Endothelial cell of umbilical vein (primary cell): ENCODE measurements around the gene SLC7A4. TPM values are rescaled to one million over a fixed set of nuclear protein-coding genes. Genes with fewer than 3 reads are reported as not detected.

Experiments used
- BruUV-seq: library from RNA; stranded (reverse); fragments of 400-500 nt; replicated peaks from 2 replicates; lab custom pipeline; 2021; lab: Mats Ljungman, UMichigan
- CTCF ChIA-PET: fragments of 300-600, 350-600 bp; sonication (Branson Sonifier 250); formaldehyde crosslinking; loops from one replicate; lab custom pipeline; 2021; ENCODE audit warnings: antibody characterized with exemption, inconsistent platforms; lab: Charles Lee
- POLR2A ChIA-PET: fragments of 300-600, 350-600 bp; sonication (Branson Sonifier 250); formaldehyde crosslinking; loops from one replicate; lab custom pipeline; 2021; ENCODE audit warnings: antibody characterized with exemption, inconsistent platforms; lab: Charles Lee
- DNase-seq: peaks from one replicate; pipeline ENCODE4 v3.0.0-alpha.2; 2011; ENCODE audit warnings: low read depth, low spot score
- FAIRE-seq: peaks from 2 replicates; lab custom pipeline; 2011; peaks lifted over from hg19 to GRCh38; lab: Jason Lieb, UNC
- H2AFZ ChIP-seq: 2 replicates; pipeline ENCODE4 v1.6.0; 2012; ENCODE audit warnings: low read depth, low read length, control low read depth, inconsistent platforms
- H3K27ac ChIP-seq: 2 replicates; pipeline ENCODE4 v1.5.1; 2011; ENCODE audit warnings: low read depth, mild to moderate bottlenecking, control low read depth, low read length, moderate library complexity; ENCODE audit not compliant: insufficient read depth
- H3K27me3 ChIP-seq, 2 experiments: 2 replicates each; pipeline versions ENCODE4 v1.6.0 to v1.6.1; 2011; ENCODE audit warnings: low read length in 2 of 2, mixed read lengths in 1 of 2; ENCODE audit not compliant: control insufficient read depth in 2 of 2, insufficient read depth in 2 of 2
- H3K36me3 ChIP-seq, 2 experiments: 2 replicates in 1 of 2; 3 replicates in 1 of 2; pipeline ENCODE4 v1.5.1; 2011; ENCODE audit warnings: low read length in 2 of 2, mild to moderate bottlenecking in 1 of 2, moderate library complexity in 1 of 2; ENCODE audit not compliant: control insufficient read depth in 2 of 2, insufficient read depth in 2 of 2; ENCODE audit errors: extremely low read depth in 1 of 2
- H3K4me1 ChIP-seq: 3 replicates; pipeline ENCODE4 v1.5.1; 2011; ENCODE audit warnings: mild to moderate bottlenecking, low read length; ENCODE audit not compliant: control insufficient read depth, insufficient read depth; ENCODE audit errors: extremely low read depth
- H3K4me2 ChIP-seq: 2 replicates; pipeline ENCODE4 v1.6.1; 2011; ENCODE audit warnings: low read length, control low read depth, mixed read lengths; ENCODE audit not compliant: insufficient read depth
- H3K4me3 ChIP-seq, 3 experiments: fragments of 200-600 bp in 1 of 3; sonication (generic), shearing (Covaris generic) in 1 of 3; replicated peaks in 1 of 3; 2 replicates each; pipeline ENCODE4 v1.5.1; 2011 to 2016; ENCODE audit warnings: control low read depth in 3 of 3, low read length in 3 of 3, mild to moderate bottlenecking in 2 of 3, inconsistent platforms in 1 of 3, low read depth in 1 of 3, moderate library complexity in 1 of 3; ENCODE audit not compliant: insufficient read depth in 1 of 3
- H3K79me2 ChIP-seq: 2 replicates; pipeline ENCODE4 v1.6.0; 2012; ENCODE audit warnings: low read length, inconsistent platforms; ENCODE audit not compliant: control insufficient read depth, insufficient read depth
- H3K9ac ChIP-seq: replicated peaks from 2 replicates; pipeline ENCODE3; 2011; ENCODE audit warnings: low read length, control low read depth; ENCODE audit not compliant: insufficient read depth; ENCODE audit errors: extremely low read depth
- H3K9me1 ChIP-seq: replicated peaks from 3 replicates; pipeline ENCODE4 v1.6.0; 2011; ENCODE audit warnings: mild to moderate bottlenecking, low read length; ENCODE audit not compliant: control insufficient read depth, insufficient read depth; ENCODE audit errors: extremely low read depth
- H3K9me3 ChIP-seq: replicated peaks from 2 replicates; pipeline ENCODE4 v1.5.1; 2012; ENCODE audit warnings: low read length, inconsistent platforms; ENCODE audit not compliant: control insufficient read depth, insufficient read depth
- H4K20me1 ChIP-seq: replicated peaks from 2 replicates; pipeline ENCODE3; 2011; ENCODE audit warnings: mild to moderate bottlenecking, low read length; ENCODE audit not compliant: control insufficient read depth, insufficient read depth; ENCODE audit errors: extremely low read depth
- EZH2 ChIP-seq: IDR thresholded peaks from 2 replicates; pipeline ENCODE4 v1.6.1; 2012; ENCODE audit warnings: borderline replicate concordance, low read depth, mild to moderate bottlenecking, moderate library complexity, low read length, inconsistent platforms; ENCODE audit not compliant: severe bottlenecking
- FOS ChIP-seq: IDR thresholded peaks from 2 replicates; pipeline ENCODE4 v1.6.1; 2011; ENCODE audit warnings: mild to moderate bottlenecking, low read length, moderate library complexity, borderline replicate concordance; ENCODE audit not compliant: insufficient read depth
- GATA2 ChIP-seq: IDR thresholded peaks from 2 replicates; pipeline ENCODE4 v1.7.0; 2011; ENCODE audit warnings: low read depth, mild to moderate bottlenecking, moderate library complexity, mixed read lengths, low read length; ENCODE audit not compliant: insufficient read length, insufficient read depth
- JUN ChIP-seq: IDR thresholded peaks from 2 replicates; pipeline ENCODE4 v1.6.1; 2011; ENCODE audit warnings: borderline replicate concordance, low read depth; ENCODE audit not compliant: insufficient read length, insufficient read depth
- MYC ChIP-seq: IDR thresholded peaks from one replicate; pipeline ENCODE4 v1.6.1; 2011; ENCODE audit warnings: mild to moderate bottlenecking, low read depth, low read length
- POLR2A ChIP-seq: IDR thresholded peaks from 2 replicates; pipeline ENCODE4 v1.6.1; 2012; ENCODE audit warnings: low read depth, mild to moderate bottlenecking, control low read depth, low read length
- POLR2AphosphoS5 ChIP-seq: IDR thresholded peaks from 2 replicates; pipeline ENCODE4 v1.6.1; 2012; ENCODE audit warnings: low read depth, mild to moderate bottlenecking, control low read depth, low read length, moderate library complexity; ENCODE audit not compliant: insufficient read depth
- dilution Hi-C: fragments of 300-500 bp; cut with MboI; formaldehyde crosslinking; loops from one replicate; pipeline ENCODE4 v1.15.0; 2019; ENCODE audit warnings: low sequenced_read_pairs; ENCODE audit not compliant: extremely low pct_ligation_motif_present
- intact Hi-C: fragments of 100-400 bp; cut with micrococcal nuclease; formaldehyde crosslinking; loops from one replicate; pipeline ENCODE4 v1.10.0; 2022
- polyA plus RNA-seq, 4 experiments: library from polyadenylated mRNA; depleted of rRNA in 3 of 4; stranded (reverse) in 3 of 4; unstranded in 1 of 4; fragments of >200 nt; gene quantifications; 2 replicates each; pipeline versions ENCODE4 v1.2.1 to v1.2.3, GENCODE V29; 2011 to 2012; ENCODE audit warnings: missing spikeins in 1 of 4
- total RNA-seq: library from RNA; stranded (reverse); gene quantifications from 2 replicates; pipeline ENCODE4 v1.2.3, GENCODE V29; 2021
- TF ChIP-seq, protein P1 (sequence below): IDR thresholded peaks from 2 replicates; pipeline ENCODE4 v1.6.1; 2011; ENCODE audit not compliant: insufficient read depth, insufficient read length
- TF ChIP-seq, protein P2 (sequence below), 2 donors: IDR thresholded peaks; 1 replicate in 1 of 2; 2 replicates in 1 of 2; pipeline ENCODE4 v1.5.1; 2011; ENCODE audit warnings: low read length in 2 of 2, mild to moderate bottlenecking in 2 of 2, moderate library complexity in 2 of 2, control low read depth in 1 of 2, inconsistent platforms in 1 of 2, low read depth in 1 of 2; ENCODE audit not compliant: insufficient read depth in 1 of 2; ENCODE audit errors: extremely low read depth in 1 of 2

Gene SLC7A4
- total and polyA plus RNA-seq, 2 donors (not counting 3 experiments of a cell fraction or from before 2014, with no cell fraction given) = not detected

- Histone ChIP-seq H3K36me3 (no peaks in the 10 kb centered on the region), H3K9ac (no peak overlapping the region), H3K27me3 (no peaks in the 10 kb centered on the region), H3K27ac (no peak overlapping the region), H3K4me3 (no peak overlapping the region), H2AFZ (no peak overlapping the region), H3K9me1 (no peaks in the 10 kb centered on the region), H3K4me2 (no peak overlapping the region), H4K20me1 (no peaks in the 10 kb centered on the region), H3K79me2 (no peaks in the 10 kb centered on the region), H3K9me3 (no peaks in the 10 kb centered on the region), H3K4me1 (no peaks in the 10 kb centered on the region)
- ChIA-PET POLR2A (no interaction called here), CTCF (no interaction called here)
- FAIRE-seq (no peak), DNase-seq (no peak)
- BruUV-seq = no TSS peak
- intact Hi-C loops = no loop called here
- TF ChIP-seq MYC = no peak
- TF ChIP-seq, protein P1, sequence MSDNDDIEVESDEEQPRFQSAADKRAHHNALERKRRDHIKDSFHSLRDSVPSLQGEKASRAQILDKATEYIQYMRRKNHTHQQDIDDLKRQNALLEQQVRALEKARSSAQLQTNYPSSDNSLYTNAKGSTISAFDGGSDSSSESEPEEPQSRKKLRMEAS = no peak
- TF ChIP-seq GATA2 = no peak
- TF ChIP-seq, protein P2, sequence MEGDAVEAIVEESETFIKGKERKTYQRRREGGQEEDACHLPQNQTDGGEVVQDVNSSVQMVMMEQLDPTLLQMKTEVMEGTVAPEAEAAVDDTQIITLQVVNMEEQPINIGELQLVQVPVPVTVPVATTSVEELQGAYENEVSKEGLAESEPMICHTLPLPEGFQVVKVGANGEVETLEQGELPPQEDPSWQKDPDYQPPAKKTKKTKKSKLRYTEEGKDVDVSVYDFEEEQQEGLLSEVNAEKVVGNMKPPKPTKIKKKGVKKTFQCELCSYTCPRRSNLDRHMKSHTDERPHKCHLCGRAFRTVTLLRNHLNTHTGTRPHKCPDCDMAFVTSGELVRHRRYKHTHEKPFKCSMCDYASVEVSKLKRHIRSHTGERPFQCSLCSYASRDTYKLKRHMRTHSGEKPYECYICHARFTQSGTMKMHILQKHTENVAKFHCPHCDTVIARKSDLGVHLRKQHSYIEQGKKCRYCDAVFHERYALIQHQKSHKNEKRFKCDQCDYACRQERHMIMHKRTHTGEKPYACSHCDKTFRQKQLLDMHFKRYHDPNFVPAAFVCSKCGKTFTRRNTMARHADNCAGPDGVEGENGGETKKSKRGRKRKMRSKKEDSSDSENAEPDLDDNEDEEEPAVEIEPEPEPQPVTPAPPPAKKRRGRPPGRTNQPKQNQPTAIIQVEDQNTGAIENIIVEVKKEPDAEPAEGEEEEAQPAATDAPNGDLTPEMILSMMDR (IDR thresholded peaks at IDR 0.05; ENCODE audit: extremely low read depth in 1 of 2, insufficient read depth in 1 of 2, low read depth in 1 of 2, low read length in 2 of 2) = no peak
- no peak for TF ChIP-seq POLR2A
- TF ChIP-seq JUN = no peak
- no peak for TF ChIP-seq POLR2AphosphoS5
- no peak for TF ChIP-seq EZH2
- TF ChIP-seq FOS = no peak
- dilution Hi-C loops = no loop called here
Measured at GRCh38 chr22:21080435-21081137, 48.2 kb upstream of the SLC7A4 start.
